GM21390 (cell line): ENCODE results near the gene FUS.
"Not testable (repeated sequence)": the region's sequence is repeated elsewhere in the genome, so short reads cannot be mapped to it uniquely, and the experiment has no call there.

ENCODE experiments used
- ATAC-seq: cut with Tn5 transposase; IDR thresholded peaks from one replicate; pipeline ENCODE4 v1.9.1; 2021; ENCODE audit not compliant: unreplicated experiment

FUS gene

DNA sequence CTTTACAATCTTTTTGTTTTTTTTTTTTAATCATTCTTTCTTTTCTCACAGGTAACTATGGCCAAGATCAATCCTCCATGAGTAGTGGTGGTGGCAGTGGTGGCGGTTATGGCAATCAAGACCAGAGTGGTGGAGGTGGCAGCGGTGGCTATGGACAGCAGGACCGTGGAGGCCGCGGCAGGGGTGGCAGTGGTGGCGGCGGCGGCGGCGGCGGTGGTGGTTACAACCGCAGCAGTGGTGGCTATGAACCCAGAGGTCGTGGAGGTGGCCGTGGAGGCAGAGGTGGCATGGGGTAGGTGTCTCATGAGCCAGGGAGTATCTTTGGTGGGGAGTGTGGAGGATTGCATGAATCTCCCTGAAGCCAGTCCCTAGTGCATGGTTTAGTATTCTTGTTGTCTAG is 4.9 kb downstream of the FUS start:
- ATAC-seq = no peak

DNA sequence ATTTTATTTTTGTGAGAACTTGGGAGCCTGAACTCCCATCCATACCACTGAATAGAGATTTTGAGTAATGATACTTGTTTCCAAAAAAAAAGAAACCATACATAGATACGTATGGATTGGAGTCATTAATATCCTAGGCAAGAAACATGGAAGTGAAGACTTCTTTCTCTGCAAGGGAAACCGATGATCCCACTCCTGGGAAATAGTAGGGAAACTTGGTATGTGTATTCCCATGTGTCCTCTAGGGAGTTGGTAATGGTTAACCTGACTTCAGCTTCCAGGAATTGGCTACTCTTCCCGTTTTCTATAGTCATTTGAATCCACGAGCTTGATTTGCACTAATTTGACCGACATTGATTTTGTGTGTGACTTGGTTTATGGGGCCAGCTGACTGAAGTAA is 5.4 kb downstream of the FUS start:
- no peak for ATAC-seq

DNA sequence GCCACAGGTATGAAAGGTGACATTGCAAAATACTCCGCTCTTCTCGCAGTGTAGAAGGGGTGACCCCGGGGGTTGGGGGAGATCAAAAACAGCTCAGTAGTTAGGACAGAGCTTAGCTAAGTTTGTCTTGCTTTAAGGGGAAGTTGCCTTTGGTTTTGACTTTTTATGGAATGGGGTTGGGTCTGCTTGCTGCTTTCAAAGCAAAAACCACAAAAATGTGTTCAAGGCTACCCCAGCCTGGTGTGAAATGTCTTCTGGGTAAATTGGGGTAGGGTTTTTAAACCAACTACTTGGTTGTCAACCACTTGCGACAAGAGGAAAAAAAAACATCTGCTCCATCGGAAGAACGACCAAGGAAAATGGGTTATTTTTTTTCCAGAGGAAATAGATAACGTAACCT is 6.2 kb downstream of the FUS start:
- ATAC-seq = no peak

DNA sequence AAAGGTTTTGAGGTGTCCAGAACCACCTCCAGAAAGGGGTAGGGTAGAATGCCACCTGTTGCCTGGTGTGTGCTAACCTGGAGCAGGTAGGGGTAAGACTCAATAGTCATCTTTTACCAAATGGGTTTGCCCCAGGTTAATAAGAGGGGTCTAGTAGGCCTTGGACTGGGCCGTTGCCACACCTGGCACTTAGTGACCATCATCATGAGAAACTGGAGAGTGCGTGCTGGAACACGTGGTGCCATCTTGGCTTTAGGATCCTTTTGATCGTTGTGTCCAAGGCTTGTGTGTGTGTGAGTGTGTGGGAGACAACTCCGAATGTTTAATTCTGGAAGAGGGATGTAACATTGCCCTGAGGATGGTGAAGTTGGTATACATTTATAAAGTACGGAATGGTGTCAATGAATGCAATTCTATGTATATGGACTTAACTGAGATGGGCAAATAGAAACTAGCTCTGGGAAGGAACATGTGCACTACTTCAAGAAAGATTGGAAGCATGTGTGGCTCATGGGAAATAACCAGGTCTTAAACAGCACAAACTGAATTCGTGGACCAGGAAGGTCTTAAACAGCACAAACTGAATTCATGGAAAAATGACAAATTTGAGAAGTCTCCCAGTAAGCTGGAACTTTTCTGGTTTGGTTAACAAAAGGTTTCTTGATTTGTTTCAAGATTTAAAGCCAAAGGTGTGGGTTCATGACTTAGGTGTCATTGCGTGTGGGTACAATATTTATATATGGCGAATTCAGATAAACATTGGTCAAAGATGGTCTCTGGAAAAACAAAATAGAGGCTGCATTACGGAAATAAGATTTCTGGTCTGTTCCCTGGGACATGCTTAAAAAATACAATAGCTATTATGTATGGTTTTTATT is 7.2 kb downstream of the FUS start:
- ATAC-seq = no peak

GRCh38 chr16:31187808-31188189 is 7.9 kb downstream of the FUS start:
- no peak for ATAC-seq

- ATAC-seq = no peak
Measured at GRCh38 chr16:31188450-31189411, 8.8 kb downstream of the FUS start.

GRCh38 chr16:31189412-31189778 is 9.5 kb downstream of the FUS start:
- no peak for ATAC-seq

DNA sequence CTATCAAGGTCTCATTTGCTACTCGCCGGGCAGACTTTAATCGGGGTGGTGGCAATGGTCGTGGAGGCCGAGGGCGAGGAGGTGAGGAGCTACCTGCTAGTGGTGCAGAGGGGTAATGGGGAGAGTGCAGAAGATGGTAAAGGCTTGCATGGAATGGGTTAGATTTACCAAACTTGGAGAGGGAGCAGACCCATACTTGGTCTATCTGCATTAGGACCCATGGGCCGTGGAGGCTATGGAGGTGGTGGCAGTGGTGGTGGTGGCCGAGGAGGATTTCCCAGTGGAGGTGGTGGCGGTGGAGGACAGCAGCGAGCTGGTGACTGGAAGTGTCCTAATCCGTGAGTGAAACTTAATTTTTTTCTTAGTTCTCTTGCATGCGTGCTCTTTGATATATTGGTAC is 10.1 kb downstream of the FUS start:
- ATAC-seq = no peak

GRCh38 chr16:31190818-31191444 is 11.0 kb downstream of the FUS start:
- ATAC-seq = no peak

DNA sequence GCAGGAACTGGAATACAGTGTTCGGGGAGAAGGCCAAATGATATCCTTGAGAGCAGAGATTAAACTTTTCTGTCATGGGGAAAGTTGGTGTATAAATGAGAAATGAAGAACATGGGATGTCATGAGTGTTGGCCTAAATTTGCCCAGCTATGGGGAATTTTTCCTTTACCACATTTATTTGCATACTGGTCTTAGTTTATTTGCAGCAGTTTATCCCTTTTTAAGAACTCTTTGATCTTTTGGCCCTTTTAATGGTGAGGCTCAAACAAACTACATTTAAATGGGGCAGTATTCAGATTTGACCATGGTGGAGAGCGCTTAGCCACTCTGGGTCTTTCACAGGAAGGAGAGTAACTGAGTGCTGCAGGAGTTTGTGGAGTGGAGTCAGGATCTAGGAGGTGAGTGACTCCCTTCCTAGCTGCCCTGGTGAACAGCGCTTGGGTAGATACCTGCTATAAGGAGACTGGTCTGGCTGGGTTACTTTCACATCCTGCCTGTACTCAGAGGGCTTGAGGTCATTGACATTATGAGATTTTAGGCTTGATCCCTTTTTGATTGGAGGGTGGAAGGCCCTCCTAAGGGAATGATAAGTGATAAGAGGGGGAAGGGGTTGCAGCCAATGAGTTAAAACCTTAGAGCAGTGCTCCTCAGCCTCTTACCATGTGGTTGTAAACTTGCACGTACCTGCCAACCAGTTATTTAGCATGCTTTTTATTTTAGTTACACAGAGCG is 11.9 kb downstream of the FUS start:
- ATAC-seq = no peak

DNA sequence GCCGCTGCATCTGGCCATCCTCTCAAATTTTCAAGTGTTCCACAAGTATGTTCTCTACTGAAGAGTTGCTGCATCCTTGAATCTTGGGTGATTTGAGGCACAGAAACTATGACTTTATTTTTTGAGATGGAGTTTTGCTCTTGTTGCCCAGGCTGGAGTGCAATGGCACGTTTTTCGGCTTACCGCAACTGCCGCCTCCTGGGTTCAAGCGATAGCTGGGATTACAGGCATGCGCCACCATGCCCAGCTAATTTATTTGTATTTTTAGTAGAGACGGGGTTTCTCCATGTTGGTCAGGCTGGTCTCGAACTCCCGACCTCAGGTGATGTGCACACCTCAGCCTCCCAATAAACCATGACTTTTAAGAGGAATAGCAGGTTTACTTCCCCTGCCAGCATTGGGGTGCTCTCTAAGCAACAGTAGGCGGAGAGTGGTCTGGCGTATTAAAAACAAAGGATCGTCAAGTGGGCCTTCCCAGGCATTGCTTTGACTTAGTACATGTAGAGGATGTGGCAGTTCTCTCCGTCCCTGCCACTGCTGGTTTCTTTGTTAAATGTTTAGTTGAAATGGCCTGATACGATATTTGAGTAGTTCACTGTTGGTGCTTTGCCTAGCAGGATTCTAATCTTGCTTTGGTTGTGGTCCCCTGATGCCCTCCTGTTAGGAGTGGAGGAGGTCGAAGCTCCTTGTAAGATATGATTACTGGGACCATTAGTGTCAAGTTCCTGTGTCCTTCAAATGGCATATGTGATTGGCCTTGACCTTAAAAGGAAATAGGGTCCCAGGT is 13.1 kb downstream of the FUS start:
- no peak for ATAC-seq

DNA sequence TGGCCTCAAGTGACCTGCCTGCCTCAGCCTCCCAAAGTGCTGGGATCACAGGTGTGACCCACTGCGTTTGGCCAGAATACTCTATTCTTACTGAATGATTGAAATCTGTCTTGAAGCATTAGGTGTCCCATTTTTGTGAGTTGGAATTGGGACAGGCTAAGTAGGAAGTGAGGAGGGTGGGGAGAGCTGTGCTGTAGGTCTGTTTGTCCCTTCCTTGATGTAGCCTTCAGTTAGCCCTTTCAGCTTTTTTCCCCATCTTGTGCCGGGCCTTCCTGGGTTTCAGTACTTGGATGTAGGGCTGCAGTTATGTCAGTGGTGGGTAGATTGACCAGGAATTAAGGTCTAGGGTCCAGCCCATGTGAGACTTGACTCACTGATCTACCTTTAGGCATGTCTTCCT is 13.9 kb downstream of the FUS start:
- ATAC-seq = no peak

DNA sequence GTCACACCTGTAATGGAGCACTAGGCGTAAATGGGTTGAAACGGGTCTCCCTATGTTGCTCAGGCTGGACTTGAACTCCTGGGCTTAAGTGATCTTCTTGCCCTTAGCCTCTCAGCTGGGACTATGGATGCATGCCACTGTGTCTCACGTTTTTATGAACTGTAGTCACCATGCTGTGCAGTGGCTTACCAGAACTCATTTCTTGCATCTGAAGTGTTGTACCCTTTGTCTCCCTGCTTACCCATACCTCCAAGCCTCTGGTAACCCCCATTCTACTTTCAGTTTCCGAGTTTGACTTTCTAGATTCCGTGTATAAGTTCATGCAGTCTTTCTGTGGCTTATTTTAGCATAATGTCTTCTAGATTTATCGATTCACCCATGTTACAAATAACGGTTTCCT is 15.0 kb downstream of the FUS start:
- ATAC-seq = no peak

DNA sequence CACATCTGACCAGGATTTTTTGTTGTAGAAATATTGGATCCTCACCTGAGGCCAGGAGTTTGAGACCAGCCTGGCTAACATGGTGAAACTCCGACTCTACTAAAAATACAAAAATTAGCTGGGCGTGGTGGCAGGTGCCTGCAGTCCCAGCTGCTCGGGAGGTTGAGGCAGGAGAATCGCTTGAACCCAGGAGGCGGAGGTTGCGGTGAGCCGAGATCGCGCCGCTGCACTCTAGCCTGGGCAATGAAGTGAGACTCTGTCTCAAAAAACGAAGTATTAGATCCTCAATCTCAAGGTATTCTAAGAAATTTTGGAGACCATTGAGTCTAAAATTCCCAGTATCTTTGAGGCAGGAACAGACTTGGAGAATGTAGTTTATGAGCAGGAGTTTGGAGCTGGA is 15.9 kb downstream of the FUS start:
- not testable (repeated sequence) for ATAC-seq

DNA sequence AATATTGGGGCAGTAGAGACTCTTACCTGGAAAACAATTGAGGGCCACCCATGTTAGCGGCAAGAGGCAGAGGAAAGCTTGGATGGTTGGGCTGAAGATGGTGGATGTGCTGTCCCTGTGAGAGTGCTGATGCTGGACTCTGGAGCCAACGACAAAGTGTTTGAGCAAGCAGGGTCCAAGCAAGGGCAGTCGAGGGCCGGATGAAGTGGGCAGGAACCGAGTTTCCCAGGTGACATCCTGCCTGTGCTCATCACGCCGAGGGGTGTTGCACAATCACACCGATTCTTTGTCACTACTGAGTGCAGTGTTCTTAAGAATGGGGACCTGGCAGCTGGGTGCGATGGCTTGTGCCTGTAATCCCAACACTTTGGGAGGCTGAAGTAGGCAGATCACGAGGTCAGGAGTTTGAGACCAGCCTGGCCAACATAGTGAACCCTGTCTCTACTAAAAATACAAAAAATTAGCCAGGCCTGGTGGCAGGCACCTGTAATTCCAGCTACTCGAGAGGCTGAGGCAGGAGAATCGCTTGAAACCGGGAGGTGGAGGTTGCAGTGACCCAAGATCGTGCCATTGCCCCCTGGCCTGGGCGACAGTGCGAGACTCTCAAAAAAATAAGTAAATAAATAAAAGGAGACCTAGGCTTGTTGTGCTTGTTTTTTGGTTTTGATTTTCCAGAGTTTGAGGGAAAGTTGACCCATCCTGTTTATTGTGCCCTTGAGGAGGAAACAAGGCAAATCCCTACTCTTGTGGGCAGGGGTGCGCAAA is 16.6 kb downstream of the FUS start:
- ATAC-seq = no peak

GRCh38 chr16:31198207-31198882 is 18.4 kb downstream of the FUS start:
- no peak for ATAC-seq

DNA sequence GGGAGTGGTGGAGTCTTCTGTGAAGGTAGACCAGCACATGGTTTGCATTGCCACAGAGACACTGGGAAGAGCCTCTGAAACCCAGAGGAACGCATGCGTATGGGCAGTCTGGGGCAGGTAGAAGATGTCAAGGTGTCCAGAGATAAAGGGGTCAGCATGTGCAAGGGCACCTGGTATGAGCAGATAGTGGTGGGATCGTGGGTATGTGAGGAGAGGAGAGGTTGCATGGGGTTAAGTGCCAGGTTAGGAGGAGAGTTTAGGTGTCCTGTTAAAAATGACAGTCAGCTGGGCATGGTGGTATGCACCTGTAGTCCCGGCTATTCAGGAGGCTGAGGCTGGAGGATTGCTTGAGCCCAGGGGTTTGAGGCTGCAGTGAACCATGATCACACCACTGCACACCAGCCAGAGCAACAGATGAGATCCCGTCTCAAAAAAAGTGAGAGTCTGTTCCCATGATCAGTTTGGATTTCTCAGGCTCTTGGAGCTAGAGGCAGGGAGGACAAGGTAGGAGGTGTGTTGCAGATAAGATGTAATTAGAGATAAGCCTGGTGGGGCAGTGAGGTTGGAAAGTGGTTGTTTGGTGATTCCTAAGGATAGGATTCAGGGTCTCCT is 19.6 kb downstream of the FUS start:
- no peak for ATAC-seq

DNA sequence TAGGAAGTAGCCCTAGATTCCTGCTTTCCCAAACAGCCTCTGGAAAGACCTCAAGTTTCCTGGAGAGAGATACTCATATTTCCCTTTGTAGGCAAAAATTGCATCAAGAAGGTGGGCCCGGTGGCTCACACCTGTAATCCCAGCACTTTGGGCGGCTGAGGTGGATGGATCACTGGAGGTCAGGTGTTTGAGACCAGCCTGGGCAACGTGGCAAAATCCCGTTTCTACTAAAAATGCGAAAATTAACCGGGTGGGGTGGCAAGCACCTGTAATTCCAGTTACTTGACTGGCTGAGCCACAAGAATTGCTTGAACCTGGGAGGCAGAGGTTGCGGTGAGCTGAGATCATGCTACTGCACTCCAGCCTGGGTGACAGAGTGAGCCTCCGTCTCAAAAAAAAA is 20.2 kb downstream of the FUS start:
- ATAC-seq = not testable (repeated sequence)
